ENCODE data around the gene ATP2C1. TPM values are rescaled to one million over a fixed set of nuclear protein-coding genes. Genes with fewer than 3 reads are reported as not detected.

ATP2C1 gene
- total RNA-seq, 1 donor from 2014 or later, result 57.1 TPM

DNA sequence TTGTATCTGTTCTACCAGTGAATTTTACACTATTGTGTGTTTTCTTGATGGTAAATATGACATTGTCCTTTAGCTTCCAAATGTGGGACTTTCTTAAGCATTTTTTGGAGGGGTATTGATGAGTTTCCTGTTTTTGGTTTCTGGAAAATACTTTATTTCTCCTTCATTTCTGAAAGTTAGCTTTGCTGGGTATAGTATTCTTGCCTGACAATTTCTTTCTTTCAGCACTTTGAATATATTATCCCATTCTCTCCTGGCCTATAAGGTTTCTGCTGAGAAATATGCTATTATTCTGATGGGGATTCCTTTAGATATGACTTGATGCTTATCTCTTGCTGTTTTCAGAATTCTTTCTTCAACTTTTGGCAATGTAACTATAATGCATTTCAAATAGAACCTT lies 15.4 kb upstream of the ATP2C1 start:
- Histone ChIP-seq H3K4me1 (peaks cover 3% of the 10 kb centered on the region), H3K27me3 (ENCODE audit: low read depth) (no peaks in the 10 kb centered on the region), H3K4me3 (no peak overlapping the region), H3K36me3 (no peaks in the 10 kb centered on the region), H3K27ac (replicated peaks) (no peak overlapping the region), H3K9me3 (replicated peaks) (peaks cover 28% of the 10 kb centered on the region)
- DNase-seq, result no peak
- TF ChIP-seq, protein P1, sequence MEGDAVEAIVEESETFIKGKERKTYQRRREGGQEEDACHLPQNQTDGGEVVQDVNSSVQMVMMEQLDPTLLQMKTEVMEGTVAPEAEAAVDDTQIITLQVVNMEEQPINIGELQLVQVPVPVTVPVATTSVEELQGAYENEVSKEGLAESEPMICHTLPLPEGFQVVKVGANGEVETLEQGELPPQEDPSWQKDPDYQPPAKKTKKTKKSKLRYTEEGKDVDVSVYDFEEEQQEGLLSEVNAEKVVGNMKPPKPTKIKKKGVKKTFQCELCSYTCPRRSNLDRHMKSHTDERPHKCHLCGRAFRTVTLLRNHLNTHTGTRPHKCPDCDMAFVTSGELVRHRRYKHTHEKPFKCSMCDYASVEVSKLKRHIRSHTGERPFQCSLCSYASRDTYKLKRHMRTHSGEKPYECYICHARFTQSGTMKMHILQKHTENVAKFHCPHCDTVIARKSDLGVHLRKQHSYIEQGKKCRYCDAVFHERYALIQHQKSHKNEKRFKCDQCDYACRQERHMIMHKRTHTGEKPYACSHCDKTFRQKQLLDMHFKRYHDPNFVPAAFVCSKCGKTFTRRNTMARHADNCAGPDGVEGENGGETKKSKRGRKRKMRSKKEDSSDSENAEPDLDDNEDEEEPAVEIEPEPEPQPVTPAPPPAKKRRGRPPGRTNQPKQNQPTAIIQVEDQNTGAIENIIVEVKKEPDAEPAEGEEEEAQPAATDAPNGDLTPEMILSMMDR (IDR thresholded peaks at IDR 0.05; ENCODE audit: borderline replicate concordance), result no peak
- intact Hi-C loops (cut with micrococcal nuclease), result no loop called here

- DNase-seq, result no peak
- TF ChIP-seq, protein P1 (IDR thresholded peaks at IDR 0.05; ENCODE audit: borderline replicate concordance), result no peak
- Histone ChIP-seq H3K4me1 (peaks cover 31% of the 10 kb centered on the region), H3K27ac (replicated peaks) (no peak overlapping the region), H3K4me3 (no peak overlapping the region), H3K36me3 (no peaks in the 10 kb centered on the region), H3K27me3 (ENCODE audit: low read depth) (no peaks in the 10 kb centered on the region), H3K9me3 (replicated peaks) (no peaks in the 10 kb centered on the region)
- intact Hi-C loops (cut with micrococcal nuclease), result no loop called here
Measured at GRCh38 chr3:130889416-130889946, 4.4 kb upstream of the ATP2C1 start.

DNA sequence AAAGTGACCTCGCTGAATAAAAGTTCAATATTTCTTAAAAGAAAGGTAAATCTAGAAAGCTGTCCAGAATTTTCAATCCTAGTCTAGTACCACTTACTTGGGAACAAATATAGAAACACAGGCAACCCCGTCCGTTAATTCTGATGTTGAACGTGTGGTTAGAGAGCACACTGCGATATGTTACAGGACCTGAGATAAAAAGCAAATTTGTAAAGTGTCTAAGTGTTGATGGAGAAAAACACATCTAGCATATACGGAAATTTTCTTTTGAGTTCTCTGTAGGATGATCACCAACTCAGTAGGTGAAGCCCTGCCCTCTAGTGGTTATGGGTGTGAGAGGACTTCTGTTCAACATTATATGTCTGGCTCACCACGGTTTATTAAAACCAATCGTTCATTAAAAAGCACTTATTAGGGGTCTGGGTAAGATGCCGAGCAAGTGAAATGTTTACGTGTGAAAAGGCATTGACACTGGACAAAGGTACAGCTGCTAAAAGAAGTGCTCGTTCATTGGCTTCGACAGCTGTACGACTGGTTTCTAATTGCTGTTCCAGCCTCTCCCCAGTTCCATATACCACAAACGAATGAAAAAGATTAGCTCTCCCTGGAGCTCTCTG lies 1.0 kb upstream of the ATP2C1 start:
- Histone ChIP-seq H3K27ac (replicated peaks) (peak overlapping the region; percentile 98), H3K36me3 (no peaks in the 10 kb centered on the region), H3K4me1 (peaks cover 56% of the 10 kb centered on the region), H3K4me3 (peak overlapping the region; percentile 93), H3K27me3 (ENCODE audit: low read depth) (no peaks in the 10 kb centered on the region), H3K9me3 (replicated peaks) (no peaks in the 10 kb centered on the region)
- TF ChIP-seq, protein P1 (IDR thresholded peaks at IDR 0.05; ENCODE audit: borderline replicate concordance), result peak; percentile 86
- DNase-seq, result peak; percentile 20
- intact Hi-C loops (cut with micrococcal nuclease), result loop anchor here (5.0 kb wide), 1 partner anchor 136 kb away; no protein-coding TSS in a partner anchor

- H3K27ac ChIP-seq (replicated peaks), result peak overlapping the region; percentile 98
- peak; percentile 34 for DNase-seq
- H3K36me3 ChIP-seq, result no peaks in the 10 kb centered on the region
- intact Hi-C loops (cut with micrococcal nuclease), result loop anchor here (5.0 kb wide), 1 partner anchor 137 kb away; no protein-coding TSS in a partner anchor
- TF ChIP-seq, protein P1 (IDR thresholded peaks at IDR 0.05; ENCODE audit: borderline replicate concordance), result no peak
- no peaks in the 10 kb centered on the region for H3K27me3 ChIP-seq (ENCODE audit: low read depth)
- H3K4me1 ChIP-seq, result peaks cover 63% of the 10 kb centered on the region
- peak overlapping the region; percentile 93 for H3K4me3 ChIP-seq
- no peaks in the 10 kb centered on the region for H3K9me3 ChIP-seq (replicated peaks)
Measured at GRCh38 chr3:130894130-130894985, 474 bp downstream of the ATP2C1 start.

- H3K27me3 ChIP-seq (ENCODE audit: low read depth), result no peaks in the 10 kb centered on the region
- peak overlapping the region; percentile 98 for H3K27ac ChIP-seq (replicated peaks)
- intact Hi-C loops (cut with micrococcal nuclease), result loop anchor here (5.0 kb wide), 1 partner anchor 138 kb away; no protein-coding TSS in a partner anchor
- H3K4me3 ChIP-seq, result peak overlapping the region; percentile 93
- no peaks in the 10 kb centered on the region for H3K9me3 ChIP-seq (replicated peaks)
- TF ChIP-seq, protein P1 (IDR thresholded peaks at IDR 0.05; ENCODE audit: borderline replicate concordance), result no peak
- H3K4me1 ChIP-seq, result peaks cover 63% of the 10 kb centered on the region
- no peaks in the 10 kb centered on the region for H3K36me3 ChIP-seq
- DNase-seq, result no peak
Measured at GRCh38 chr3:130894986-130895280, 1.0 kb downstream of the ATP2C1 start.

All from left ventricle myocardium inferior (tissue), 1 donor.